GM12801 (cell line): Measurements from ENCODE around the gene ANKRD66.

ENCODE experiments used
- CTCF ChIP-seq: IDR thresholded peaks from one replicate; pipeline ENCODE4 v1.5.1; 2011; ENCODE audit warnings: control low read depth; ENCODE audit not compliant: insufficient read length; ENCODE audit errors: extremely low read depth

The ANKRD66 gene

GRCh38 chr6:46729787-46730326 lies 16.9 kb upstream of the ANKRD66 start:
- no peak for TF ChIP-seq CTCF

GRCh38 chr6:46730921-46731461 lies 15.7 kb upstream of the ANKRD66 start:
- no peak for TF ChIP-seq CTCF

GRCh38 chr6:46733341-46733801 lies 13.4 kb upstream of the ANKRD66 start:
- TF ChIP-seq CTCF: no peak

GRCh38 chr6:46734867-46735719 lies 11.6 kb upstream of the ANKRD66 start, which contains the start of gene PLA2G7:
TSS of gene PLA2G7 (minus strand) at chr6:46735375. CDS start at chr6:46722891, 12,484 bp downstream.
- TF ChIP-seq CTCF: no peak

GRCh38 chr6:46735720-46736031 lies 11.1 kb upstream of the ANKRD66 start:
- no peak for TF ChIP-seq CTCF

GRCh38 chr6:46736906-46737305 lies 9.8 kb upstream of the ANKRD66 start:
- TF ChIP-seq CTCF: no peak

- no peak for TF ChIP-seq CTCF
Measured at GRCh38 chr6:46741482-46741881, 5.3 kb upstream of the ANKRD66 start.
